Right lobe of liver (tissue), 6 donors: Measurements from ENCODE around the gene PNPLA5. TPM values are rescaled to one million over a fixed set of nuclear protein-coding genes. Genes with fewer than 3 reads are reported as not detected.
A peak's percentile ranks its signal among the peaks of the same experiment; 100 is the strongest.

Source experiments
- ATAC-seq, 4 donors: fragments of 200-7000 bp; cut with Tn5 transposase; one replicate each; pipeline ENCODE4 v1.9.1; 2020; ENCODE audit warnings: mild to moderate bottlenecking in 4 of 4, moderate library complexity in 4 of 4
- DNase-seq, 3 donors: peaks; one replicate each; pipeline ENCODE4 v3.0.0-alpha.2; 2020
- H3K27ac ChIP-seq, 3 donors: fragments of 200-600 bp; one replicate each; pipeline ENCODE4 v1.8.0; 2022
- H3K27me3 ChIP-seq, 2 donors: fragments of 200-600 bp; one replicate each; pipeline ENCODE4 v1.8.0; 2022
- H3K36me3 ChIP-seq, 4 donors: fragments of 200-600 bp; sonication (generic) in 1 of 4; one replicate each; pipeline versions ENCODE4 v1.5.1 to v1.8.0; 2017 to 2022; ENCODE audit warnings: control low read depth in 1 of 4
- H3K4me1 ChIP-seq, 4 donors: fragments of 200-600 bp; sonication (generic) in 1 of 4; one replicate each; pipeline versions ENCODE4 v1.5.1 to v1.8.0; 2017 to 2022; ENCODE audit warnings: control low read depth in 1 of 4
- H3K4me3 ChIP-seq, 3 donors: fragments of 200-600 bp; one replicate each; pipeline ENCODE4 v1.8.0; 2022
- H3K9me3 ChIP-seq, 4 donors: fragments of 200-600 bp; sonication (generic) in 1 of 4; one replicate each; pipeline versions ENCODE4 v1.5.1 to v1.8.0; 2017 to 2022; ENCODE audit warnings: control low read depth in 1 of 4
- CTCF ChIP-seq, 4 donors: fragments of 200-600 bp in 3 of 4; fragments of 450-650 bp in 1 of 4; IDR thresholded peaks; one replicate each; pipeline versions ENCODE4 v1.5.1 to v1.8.0; 2016 to 2022; ENCODE audit warnings: antibody characterized with exemption in 4 of 4, mild to moderate bottlenecking in 2 of 4
- POLR2A ChIP-seq: fragments of 450-650 bp; IDR thresholded peaks from one replicate; pipeline ENCODE4 v1.6.1; 2017; ENCODE audit warnings: antibody characterized with exemption, mild to moderate bottlenecking
- WGBS: methylation state at CpG from one replicate; pipeline ENCODE4 v1.1.6; 2018; ENCODE audit warnings: low coverage, low lambda C conversion rate; ENCODE audit not compliant: insufficient coverage; ENCODE audit errors: missing lambda C conversion rate; 5-methylcytosine and 5-hydroxymethylcytosine counted together
- intact Hi-C, 2 donors: fragments of 100-400 bp; cut with DNase I; formaldehyde crosslinking; loops; one replicate each; pipeline versions ENCODE4 v1.11.2 to v1.14.1; 2022
- total RNA-seq, 6 experiments: library from RNA; depleted of rRNA in 2 of 6; stranded (reverse); fragments of >200 nt in 2 of 6; fragmentation: NEBNext Ultra II Directional in 3 of 6; extraction: Animal tissue kit (Norgen Biotek cat#: 25700) in 3 of 6; gene quantifications; one replicate each; pipeline versions ENCODE4 v1.1.0 to v1.2.4, GENCODE V29; 2016 to 2023
- donor health status: DM: no; HTN: yes; CAD: no.
- donor health status: DM: no; HTN: no; CAD: no.
- donor health status: DM: no; HTN: no; CAD: no.
- donor health status: DM: no; HTN: yes; CAD: no.
- donor health status: DM: no; HTN: yes; CAD: no.

The PNPLA5 gene
- total RNA-seq, 6 experiments from 2014 or later: 2.8 TPM; not detected in 5

GRCh38 chr22:43860126-43860525, 31.7 kb downstream of the PNPLA5 start:
- H3K4me3 ChIP-seq: no peak overlapping the region
- H3K9me3 ChIP-seq: no peaks in the 10 kb centered on the region
- DNase-seq: peak in 1 of 3 donors; percentile 16
- no peaks in the 10 kb centered on the region for H3K36me3 ChIP-seq
- WGBS: 83% methylated on average over 5 of the region's 11 CpGs
- H3K27me3 ChIP-seq: peaks cover 0 to 15% of the 10 kb centered on the region in 2 donors
- intact Hi-C loops: no loop called here
- H3K4me1 ChIP-seq: peaks cover 0 to 5% (median 0%) of the 10 kb centered on the region in 4 donors
- no peak for ATAC-seq
- no peak overlapping the region for H3K27ac ChIP-seq
- TF ChIP-seq POLR2A (no peak), CTCF (IDR thresholded peaks at IDR 0.05) (no peak)

- no peak for ATAC-seq
- Histone ChIP-seq H3K27me3 (peaks cover 0 to 15% of the 10 kb centered on the region in 2 donors), H3K9me3 (no peaks in the 10 kb centered on the region), H3K36me3 (no peaks in the 10 kb centered on the region), H3K27ac (no peak overlapping the region), H3K4me3 (no peak overlapping the region), H3K4me1 (peaks cover 0 to 5% (median 0%) of the 10 kb centered on the region in 4 donors)
- WGBS: 53% methylated on average over 5 of the region's 14 CpGs
- TF ChIP-seq CTCF (IDR thresholded peaks at IDR 0.05) (no peak), POLR2A (no peak)
- intact Hi-C loops: no loop called here
- DNase-seq: no peak
These were observed 32.2 kb downstream of the PNPLA5 start for GRCh38 chr22:43859621-43860020.

GRCh38 chr22:43859176-43859575, 32.6 kb downstream of the PNPLA5 start:
- H3K27ac ChIP-seq: no peak overlapping the region
- no peak overlapping the region for H3K4me3 ChIP-seq
- peaks cover 0 to 15% of the 10 kb centered on the region in 2 donors for H3K27me3 ChIP-seq
- TF ChIP-seq CTCF (IDR thresholded peaks at IDR 0.05) (no peak), POLR2A (no peak)
- no peaks in the 10 kb centered on the region for H3K9me3 ChIP-seq
- intact Hi-C loops: no loop called here
- DNase-seq (no peak), ATAC-seq (no peak)
- H3K4me1 ChIP-seq: peaks cover 0 to 5% (median 0%) of the 10 kb centered on the region in 4 donors
- no peaks in the 10 kb centered on the region for H3K36me3 ChIP-seq
- 43% methylated on average over 3 of the region's 7 CpGs for WGBS

- H3K36me3 ChIP-seq: no peaks in the 10 kb centered on the region
- intact Hi-C loops: no loop called here
- H3K9me3 ChIP-seq: no peaks in the 10 kb centered on the region
- no peak for ATAC-seq
- 45% methylated on average over 7 of the region's 11 CpGs for WGBS
- H3K27ac ChIP-seq: no peak overlapping the region
- H3K27me3 ChIP-seq: peaks cover 0 to 15% of the 10 kb centered on the region in 2 donors
- TF ChIP-seq POLR2A (no peak), CTCF (IDR thresholded peaks at IDR 0.05) (no peak)
- peak in 1 of 3 donors; percentile 22 for DNase-seq
- peaks cover 0 to 5% (median 0%) of the 10 kb centered on the region in 4 donors for H3K4me1 ChIP-seq
- H3K4me3 ChIP-seq: no peak overlapping the region
These were observed 33.5 kb downstream of the PNPLA5 start for GRCh38 chr22:43858156-43858895.
